HS-5 (cell line): ENCODE measurements around the gene RPH3AL.

Experiments
- DNase-seq: peaks from one replicate; pipeline ENCODE4 v3.0.0-alpha.2; 2012; ENCODE audit warnings: low read depth

RPH3AL gene

GRCh38 chr17:336110-337021, 16.2 kb downstream of the RPH3AL start:
- DNase-seq: no peak

- DNase-seq: no peak
Measured at GRCh38 chr17:335691-336090, 16.9 kb downstream of the RPH3AL start.

GRCh38 chr17:334974-335481, 17.6 kb downstream of the RPH3AL start:
- no peak for DNase-seq

- DNase-seq: no peak
Measured at GRCh38 chr17:333626-334396, 18.8 kb downstream of the RPH3AL start.

GRCh38 chr17:332558-333322, 19.9 kb downstream of the RPH3AL start:
- DNase-seq: no peak

GRCh38 chr17:332023-332422, 20.6 kb downstream of the RPH3AL start:
- DNase-seq: no peak

- DNase-seq: no peak
Measured at GRCh38 chr17:330993-331701, 21.5 kb downstream of the RPH3AL start.

GRCh38 chr17:329784-330420, 22.7 kb downstream of the RPH3AL start:
- no peak for DNase-seq

GRCh38 chr17:327971-328370, 24.6 kb downstream of the RPH3AL start:
- no peak for DNase-seq

GRCh38 chr17:327296-327695, 25.3 kb downstream of the RPH3AL start:
- DNase-seq: no peak

- no peak for DNase-seq
Measured at GRCh38 chr17:326010-326621, 26.5 kb downstream of the RPH3AL start.

- DNase-seq: no peak
Measured at GRCh38 chr17:325270-326009, 27.2 kb downstream of the RPH3AL start.

- no peak for DNase-seq
Measured at GRCh38 chr17:323721-324571, 28.7 kb downstream of the RPH3AL start.

- DNase-seq: no peak
Measured at GRCh38 chr17:323181-323580, 29.4 kb downstream of the RPH3AL start.

GRCh38 chr17:322006-322780, 30.4 kb downstream of the RPH3AL start:
- DNase-seq: no peak

- no peak for DNase-seq
Measured at GRCh38 chr17:321386-321941, 31.1 kb downstream of the RPH3AL start.

- DNase-seq: no peak
Measured at GRCh38 chr17:320809-321385, 31.7 kb downstream of the RPH3AL start.
